ENCODE measurements around the gene CLIP1. TPM values are rescaled to one million over a fixed set of nuclear protein-coding genes. Genes with fewer than 3 reads are reported as not detected.

CLIP1 gene
- total RNA-seq, 4 donors from 2014 or later = 118 to 164 (median 133) TPM

DNA sequence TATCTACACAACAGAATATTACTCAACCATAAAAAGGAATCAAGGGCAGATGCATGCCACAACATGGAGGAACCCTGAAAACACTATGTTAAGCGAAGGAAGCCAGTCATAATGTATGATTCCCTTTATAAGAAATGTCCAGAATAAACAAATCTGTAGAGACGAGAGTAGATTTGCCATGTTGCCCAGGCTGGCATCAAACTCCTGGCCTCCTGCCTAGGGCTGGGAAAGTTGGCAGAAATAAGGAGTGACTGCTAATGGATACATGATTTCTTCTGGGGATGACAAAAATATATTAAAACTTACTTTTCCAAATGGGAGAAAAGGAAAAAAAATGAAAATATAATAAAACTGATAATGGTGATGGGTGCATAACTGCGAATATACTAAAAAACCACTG lies 10.9 kb downstream of the CLIP1 start:
- 58 to 62% methylated on average over 3 of the region's 3 CpGs for WGBS, 2 donors
- no peak overlapping the region for H3K4me3 ChIP-seq (ENCODE audit: low read depth, poor library complexity, severe bottlenecking)
- intact Hi-C loops (cut with DNase I; ENCODE audit: low total_unique reads) = no loop called here
- DNase-seq (ENCODE audit: low spot score in 2 of 2) = no peak
- TF ChIP-seq, protein P1, sequence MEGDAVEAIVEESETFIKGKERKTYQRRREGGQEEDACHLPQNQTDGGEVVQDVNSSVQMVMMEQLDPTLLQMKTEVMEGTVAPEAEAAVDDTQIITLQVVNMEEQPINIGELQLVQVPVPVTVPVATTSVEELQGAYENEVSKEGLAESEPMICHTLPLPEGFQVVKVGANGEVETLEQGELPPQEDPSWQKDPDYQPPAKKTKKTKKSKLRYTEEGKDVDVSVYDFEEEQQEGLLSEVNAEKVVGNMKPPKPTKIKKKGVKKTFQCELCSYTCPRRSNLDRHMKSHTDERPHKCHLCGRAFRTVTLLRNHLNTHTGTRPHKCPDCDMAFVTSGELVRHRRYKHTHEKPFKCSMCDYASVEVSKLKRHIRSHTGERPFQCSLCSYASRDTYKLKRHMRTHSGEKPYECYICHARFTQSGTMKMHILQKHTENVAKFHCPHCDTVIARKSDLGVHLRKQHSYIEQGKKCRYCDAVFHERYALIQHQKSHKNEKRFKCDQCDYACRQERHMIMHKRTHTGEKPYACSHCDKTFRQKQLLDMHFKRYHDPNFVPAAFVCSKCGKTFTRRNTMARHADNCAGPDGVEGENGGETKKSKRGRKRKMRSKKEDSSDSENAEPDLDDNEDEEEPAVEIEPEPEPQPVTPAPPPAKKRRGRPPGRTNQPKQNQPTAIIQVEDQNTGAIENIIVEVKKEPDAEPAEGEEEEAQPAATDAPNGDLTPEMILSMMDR (IDR thresholded peaks at IDR 0.05) = no peak
- TF ChIP-seq POLR2A (IDR thresholded peaks at IDR 0.05) = no peak

DNA sequence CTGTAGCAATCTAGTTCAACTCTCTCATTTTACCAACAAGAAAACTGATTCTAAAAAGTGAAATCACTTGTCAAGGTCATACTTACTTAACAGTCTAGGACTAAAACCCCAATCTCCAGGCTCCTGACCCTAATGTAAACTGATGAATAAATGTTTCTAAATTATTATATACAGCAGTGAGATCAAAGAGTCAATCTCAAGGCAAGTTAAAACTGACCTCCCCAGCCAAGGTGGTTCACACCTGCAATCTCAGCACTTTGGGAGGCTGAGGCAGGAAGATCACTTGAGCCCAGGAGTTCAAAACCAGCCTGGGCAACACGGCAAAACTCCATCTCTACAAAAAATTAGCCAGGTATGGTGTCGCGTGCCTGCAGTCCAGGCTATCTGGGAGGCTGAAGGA lies 15.3 kb downstream of the CLIP1 start:
- DNase-seq (ENCODE audit: low spot score in 2 of 2) = no peak
- 89 to 100% methylated on average over 3 of the region's 3 CpGs for WGBS, 2 donors
- H3K4me3 ChIP-seq (ENCODE audit: low read depth, poor library complexity, severe bottlenecking) = no peak overlapping the region
- TF ChIP-seq, protein P1 (IDR thresholded peaks at IDR 0.05) = no peak
- TF ChIP-seq POLR2A (IDR thresholded peaks at IDR 0.05) = no peak
- intact Hi-C loops (cut with DNase I; ENCODE audit: low total_unique reads) = no loop called here

DNA sequence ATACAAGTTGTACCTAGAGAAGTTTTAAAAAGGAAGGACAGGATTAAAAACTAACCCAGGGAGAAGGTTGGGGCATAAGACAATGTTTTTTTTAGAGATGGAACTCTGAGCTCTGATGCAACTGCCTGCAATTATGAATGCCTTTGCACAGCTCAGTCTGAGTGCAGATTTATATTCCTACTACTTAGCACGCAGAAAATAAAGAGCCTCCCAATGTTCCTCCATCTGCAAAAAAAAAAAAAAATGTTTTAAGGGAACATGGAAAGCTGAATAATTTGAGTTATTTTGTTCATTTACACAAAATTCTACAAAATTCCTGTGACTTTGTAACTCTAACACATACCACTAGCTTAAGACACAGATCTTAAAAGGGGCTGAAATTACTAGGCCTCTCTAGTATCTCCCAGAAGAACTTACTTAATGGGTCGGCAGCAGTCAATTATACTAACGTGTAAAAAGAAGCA lies 15.7 kb downstream of the CLIP1 start:
- 56 to 61% methylated on average over 3 of the region's 3 CpGs for WGBS, 2 donors
- no peak for DNase-seq (ENCODE audit: low spot score in 2 of 2)
- TF ChIP-seq POLR2A (IDR thresholded peaks at IDR 0.05) = no peak
- TF ChIP-seq, protein P1 (IDR thresholded peaks at IDR 0.05) = no peak
- no peak overlapping the region for H3K4me3 ChIP-seq (ENCODE audit: low read depth, poor library complexity, severe bottlenecking)
- intact Hi-C loops (cut with DNase I; ENCODE audit: low total_unique reads) = no loop called here

DNA sequence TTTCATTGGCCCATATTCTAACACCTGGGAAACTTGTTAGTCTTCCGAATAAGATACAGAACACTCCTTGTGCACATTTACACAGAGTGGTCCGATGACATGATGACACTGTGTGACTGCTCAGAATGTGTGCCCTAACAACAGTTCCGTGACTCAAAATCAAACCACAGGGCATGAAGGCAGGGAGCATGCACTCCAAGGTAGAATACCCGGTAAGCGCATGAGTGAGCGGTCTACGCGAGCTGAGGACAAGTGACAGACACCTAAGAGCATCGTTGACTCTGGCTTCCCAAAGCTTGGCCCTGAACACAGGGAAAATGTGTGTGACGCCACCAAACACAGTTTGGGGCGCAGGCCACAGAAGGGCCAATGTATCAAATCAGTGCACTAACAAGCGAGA lies 18.6 kb downstream of the CLIP1 start:
- no peak for DNase-seq (ENCODE audit: low spot score in 2 of 2)
- no peak overlapping the region for H3K4me3 ChIP-seq (ENCODE audit: low read depth, poor library complexity, severe bottlenecking)
- intact Hi-C loops (cut with DNase I; ENCODE audit: low total_unique reads) = no loop called here
- TF ChIP-seq, protein P1 (IDR thresholded peaks at IDR 0.05) = no peak
- TF ChIP-seq POLR2A (IDR thresholded peaks at IDR 0.05) = no peak
- 91 to 98% methylated on average over 12 of the region's 12 CpGs for WGBS, 2 donors

DNA sequence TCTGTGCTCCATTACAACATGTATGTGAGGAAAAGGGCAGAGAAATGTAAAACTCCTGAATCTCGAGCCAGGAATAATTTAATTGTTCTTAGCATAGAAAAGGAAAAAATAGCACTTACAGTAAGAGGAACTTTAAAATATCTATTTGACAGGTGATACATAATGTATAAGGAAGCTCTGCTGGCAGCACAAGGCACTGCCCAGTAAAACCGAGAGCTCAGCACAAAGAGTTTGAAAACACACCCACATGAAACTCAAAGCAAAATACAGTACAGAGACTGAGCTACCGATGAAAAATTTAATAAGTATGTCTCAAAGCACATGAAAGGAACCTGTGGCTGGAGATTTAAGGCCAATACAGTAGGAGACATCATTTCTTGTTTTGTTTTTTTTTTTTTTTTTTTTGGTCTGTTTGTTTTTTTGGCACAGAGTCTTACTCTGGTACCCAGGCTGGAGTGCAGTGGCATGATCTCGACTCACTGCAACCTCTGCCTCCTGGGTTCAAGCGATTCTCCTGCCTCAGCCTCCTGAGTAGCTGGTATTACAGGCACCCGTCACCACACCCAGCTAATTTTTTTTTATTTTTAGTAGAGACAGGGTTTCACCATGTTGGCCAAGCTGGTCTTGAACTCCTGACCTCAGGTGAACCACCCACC lies 19.2 kb downstream of the CLIP1 start:
- 65 to 70% methylated on average over 6 of the region's 6 CpGs for WGBS, 2 donors
- intact Hi-C loops (cut with DNase I; ENCODE audit: low total_unique reads) = no loop called here
- TF ChIP-seq POLR2A (IDR thresholded peaks at IDR 0.05) = no peak
- TF ChIP-seq, protein P1 (IDR thresholded peaks at IDR 0.05) = no peak
- H3K4me3 ChIP-seq (ENCODE audit: low read depth, poor library complexity, severe bottlenecking) = no peak overlapping the region
- no peak for DNase-seq (ENCODE audit: low spot score in 2 of 2)

DNA sequence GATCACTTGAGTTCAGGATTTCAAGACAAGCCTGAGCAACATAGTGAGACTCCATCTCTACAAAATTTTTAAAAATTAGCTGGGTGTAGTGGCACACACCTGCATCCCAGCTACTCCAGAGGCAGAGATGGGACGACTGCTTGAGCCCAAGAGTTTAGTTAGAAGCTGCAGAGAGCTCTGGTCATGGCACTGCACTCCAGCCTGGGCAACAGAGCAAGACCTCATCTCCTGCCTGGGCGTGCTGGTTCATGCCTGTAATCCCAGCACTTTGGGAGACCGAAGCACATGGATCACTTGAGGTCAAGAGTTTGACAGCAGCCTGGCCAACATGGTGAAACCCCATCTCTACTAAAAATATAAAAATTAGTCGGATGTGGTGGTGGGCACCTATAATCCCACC lies 20.2 kb downstream of the CLIP1 start:
- TF ChIP-seq POLR2A (IDR thresholded peaks at IDR 0.05) = no peak
- TF ChIP-seq, protein P1 (IDR thresholded peaks at IDR 0.05) = no peak
- 87 to 88% methylated on average over 4 of the region's 4 CpGs for WGBS, 2 donors
- no peak overlapping the region for H3K4me3 ChIP-seq (ENCODE audit: low read depth, poor library complexity, severe bottlenecking)
- intact Hi-C loops (cut with DNase I; ENCODE audit: low total_unique reads) = no loop called here
- DNase-seq (ENCODE audit: low spot score in 2 of 2) = no peak
